ENCODE results near the gene C3orf80. TPM values are rescaled to one million over a fixed set of nuclear protein-coding genes. Genes with fewer than 3 reads are reported as not detected.
"Not testable (repeated sequence)": the region's sequence is repeated elsewhere in the genome, so short reads cannot be mapped to it uniquely, and the experiment has no call there.

The C3orf80 gene
- total RNA-seq (2021): not detected in 2 replicates
- Bru-seq, nascent RNA: percentile 16 among the genes with signal in this experiment
- BruChase-seq, experiment 1, labeled RNA remaining after a 2-hour chase: percentile 24 among the genes with signal in this experiment
- percentile 16 among the genes with signal in this experiment for BruChase-seq, experiment 2, labeled RNA remaining after a 6-hour chase
- long read RNA-seq: 0 reads

GRCh38 chr3:160225176-160226025, at the start of gene C3orf80:
Gene C3orf80, plus strand, starts transcription at chr3:160225422. Its CDS starts 214 bp downstream, at chr3:160225636.
- no peak within 1 kb of the TSS for H3K27ac ChIP-seq (ENCODE audit: low read depth, low read length, poor library complexity, severe bottlenecking)
- CTCF ChIA-PET: interaction anchor here (0.9 kb wide), 1 partner anchor 18 kb away, joined by 4 read pairs; no protein-coding TSS in a partner anchor
- DNase-seq (ENCODE audit: low spot score): peak; percentile 73

GRCh38 chr3:160176923-160177322, 48.3 kb upstream of the C3orf80 start:
- Histone ChIP-seq H3K4me1 (ENCODE audit: insufficient read depth, low read length, poor library complexity, severe bottlenecking) (peaks cover 19% of the 10 kb centered on the region), H3K4me3 (ENCODE audit: low read depth, low read length, poor library complexity, severe bottlenecking) (no peak overlapping the region), H3K27ac (ENCODE audit: low read depth, low read length, poor library complexity, severe bottlenecking) (no peak overlapping the region), H3K27me3 (replicated peaks; ENCODE audit: insufficient read depth, low read depth, low read length, poor library complexity) (no peaks in the 10 kb centered on the region), H3K36me3 (ENCODE audit: insufficient read depth, low read length, poor library complexity, severe bottlenecking) (no peaks in the 10 kb centered on the region), H3K9me3 (ENCODE audit: low read depth, low read length, poor library complexity, severe bottlenecking) (no peaks in the 10 kb centered on the region)
- TF ChIP-seq EZH2 (IDR thresholded peaks at IDR 0.05; ENCODE audit: borderline replicate concordance, low read depth, low read length, poor library complexity, severe bottlenecking): no peak
- no peak for TF ChIP-seq CTCF (conservative IDR thresholded peaks at IDR 0.05; ENCODE audit: low read depth, low read length)
- intact Hi-C loops (cut with micrococcal nuclease; ENCODE audit: unreplicated experiment): no loop called here
- DNase-seq (ENCODE audit: low spot score): no peak
- POLR2A ChIA-PET (ENCODE audit: low non-redundant PET): no interaction called here
- CTCF ChIA-PET: no interaction called here
- no TSS peak for BruUV-seq (replicated peaks)

More at GRCh38 chr3:160225176-160226025, at the start of gene C3orf80:
- H3K4me1 ChIP-seq (ENCODE audit: insufficient read depth, low read length, poor library complexity, severe bottlenecking): peaks cover 16% of the 10 kb centered on the region
- TF ChIP-seq EZH2 (IDR thresholded peaks at IDR 0.05; ENCODE audit: borderline replicate concordance, low read depth, low read length, poor library complexity, severe bottlenecking): peak; percentile 49
- no peak; the same call in 1 of the 2 replicates for TF ChIP-seq CTCF (conservative IDR thresholded peaks at IDR 0.05; ENCODE audit: low read depth, low read length)
- H3K4me3 ChIP-seq (ENCODE audit: low read depth, low read length, poor library complexity, severe bottlenecking): peak within 1 kb of the TSS; percentile 49
- H3K36me3 ChIP-seq (ENCODE audit: insufficient read depth, low read length, poor library complexity, severe bottlenecking): no peaks in the 10 kb centered on the region
- BruUV-seq (replicated peaks): no TSS peak
- H3K9me3 ChIP-seq (ENCODE audit: low read depth, low read length, poor library complexity, severe bottlenecking): no peaks in the 10 kb centered on the region
- intact Hi-C loops (cut with micrococcal nuclease; ENCODE audit: unreplicated experiment): no loop called here
- POLR2A ChIA-PET (ENCODE audit: low non-redundant PET): no interaction called here
- peaks cover 52% of the 10 kb centered on the region for H3K27me3 ChIP-seq (replicated peaks; ENCODE audit: insufficient read depth, low read depth, low read length, poor library complexity)

GRCh38 chr3:160178661-160179060, 46.6 kb upstream of the C3orf80 start:
- CTCF ChIA-PET; intact Hi-C loops (cut with micrococcal nuclease; ENCODE audit: unreplicated experiment): not testable (repeated sequence)

GRCh38 chr3:160179403-160179802, 45.8 kb upstream of the C3orf80 start:
- intact Hi-C loops (cut with micrococcal nuclease; ENCODE audit: unreplicated experiment); BruUV-seq (replicated peaks); POLR2A ChIA-PET (ENCODE audit: low non-redundant PET); H3K9me3 ChIP-seq (ENCODE audit: low read depth, low read length, poor library complexity, severe bottlenecking); H3K36me3 ChIP-seq (ENCODE audit: insufficient read depth, low read length, poor library complexity, severe bottlenecking); CTCF ChIA-PET; DNase-seq (ENCODE audit: low spot score); H3K27me3 ChIP-seq (replicated peaks; ENCODE audit: insufficient read depth, low read depth, low read length, poor library complexity); H3K27ac ChIP-seq (ENCODE audit: low read depth, low read length, poor library complexity, severe bottlenecking); H3K4me3 ChIP-seq (ENCODE audit: low read depth, low read length, poor library complexity, severe bottlenecking): not testable (repeated sequence)
- peaks cover 35% of the 10 kb centered on the region for H3K4me1 ChIP-seq (ENCODE audit: insufficient read depth, low read length, poor library complexity, severe bottlenecking)

More at GRCh38 chr3:160178661-160179060, 46.6 kb upstream of the C3orf80 start:
- H3K36me3 ChIP-seq (ENCODE audit: insufficient read depth, low read length, poor library complexity, severe bottlenecking); H3K27ac ChIP-seq (ENCODE audit: low read depth, low read length, poor library complexity, severe bottlenecking); H3K9me3 ChIP-seq (ENCODE audit: low read depth, low read length, poor library complexity, severe bottlenecking); H3K27me3 ChIP-seq (replicated peaks; ENCODE audit: insufficient read depth, low read depth, low read length, poor library complexity); H3K4me3 ChIP-seq (ENCODE audit: low read depth, low read length, poor library complexity, severe bottlenecking); POLR2A ChIA-PET (ENCODE audit: low non-redundant PET); DNase-seq (ENCODE audit: low spot score); BruUV-seq (replicated peaks): not testable (repeated sequence)
- H3K4me1 ChIP-seq (ENCODE audit: insufficient read depth, low read length, poor library complexity, severe bottlenecking): peaks cover 28% of the 10 kb centered on the region
